Femur (tissue), 1 donor: ENCODE measurements around the gene PRR35.

Experiments
- DNase-seq: peaks from one replicate; pipeline ENCODE4 v3.0.0-alpha.2; 2017

PRR35 gene

DNA sequence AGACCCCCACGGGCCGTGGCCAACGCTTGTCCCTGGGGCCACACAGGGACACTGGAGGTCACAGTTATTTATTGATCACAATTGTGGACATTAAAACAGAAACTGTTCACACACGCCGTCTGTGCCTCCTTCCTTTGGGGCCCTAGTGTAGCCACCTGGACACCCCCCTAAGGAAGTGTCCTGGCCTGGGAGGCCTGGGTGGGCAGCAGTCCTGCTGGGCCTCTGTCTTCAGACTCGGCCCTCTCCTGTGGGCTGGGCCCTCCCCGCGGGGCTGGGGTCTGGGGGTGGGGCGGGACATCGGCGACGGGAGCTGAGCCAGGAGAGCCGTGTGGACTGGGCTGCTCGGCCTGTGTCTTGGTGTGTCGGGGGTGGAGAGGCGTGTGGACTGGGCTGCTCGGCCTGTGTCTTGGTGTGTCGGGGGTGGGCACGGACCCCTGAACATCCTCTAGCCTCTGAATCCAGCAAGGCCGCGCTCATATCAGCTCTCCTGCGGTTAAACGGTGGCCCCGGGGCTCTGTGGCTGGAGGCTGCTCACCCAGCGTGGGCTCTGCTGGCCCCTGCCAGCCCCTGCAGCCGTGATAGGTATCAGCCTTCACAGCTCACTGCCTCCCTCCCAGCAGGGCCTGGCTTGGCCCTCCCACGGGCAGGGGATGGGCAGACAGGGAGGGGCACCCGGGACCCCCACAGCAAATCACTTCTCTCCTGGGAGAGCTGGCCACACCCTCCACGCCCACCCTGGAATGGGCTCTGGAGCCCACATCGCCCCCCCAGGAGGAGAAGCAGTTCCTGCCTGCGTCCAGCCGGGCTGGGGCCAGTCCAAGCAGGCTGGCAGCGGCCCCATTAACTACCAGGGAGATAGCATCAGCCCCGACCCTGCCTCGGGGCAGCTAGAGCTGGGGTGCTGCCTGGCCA lies 5.5 kb downstream of the PRR35 start:
- no peak for DNase-seq

DNA sequence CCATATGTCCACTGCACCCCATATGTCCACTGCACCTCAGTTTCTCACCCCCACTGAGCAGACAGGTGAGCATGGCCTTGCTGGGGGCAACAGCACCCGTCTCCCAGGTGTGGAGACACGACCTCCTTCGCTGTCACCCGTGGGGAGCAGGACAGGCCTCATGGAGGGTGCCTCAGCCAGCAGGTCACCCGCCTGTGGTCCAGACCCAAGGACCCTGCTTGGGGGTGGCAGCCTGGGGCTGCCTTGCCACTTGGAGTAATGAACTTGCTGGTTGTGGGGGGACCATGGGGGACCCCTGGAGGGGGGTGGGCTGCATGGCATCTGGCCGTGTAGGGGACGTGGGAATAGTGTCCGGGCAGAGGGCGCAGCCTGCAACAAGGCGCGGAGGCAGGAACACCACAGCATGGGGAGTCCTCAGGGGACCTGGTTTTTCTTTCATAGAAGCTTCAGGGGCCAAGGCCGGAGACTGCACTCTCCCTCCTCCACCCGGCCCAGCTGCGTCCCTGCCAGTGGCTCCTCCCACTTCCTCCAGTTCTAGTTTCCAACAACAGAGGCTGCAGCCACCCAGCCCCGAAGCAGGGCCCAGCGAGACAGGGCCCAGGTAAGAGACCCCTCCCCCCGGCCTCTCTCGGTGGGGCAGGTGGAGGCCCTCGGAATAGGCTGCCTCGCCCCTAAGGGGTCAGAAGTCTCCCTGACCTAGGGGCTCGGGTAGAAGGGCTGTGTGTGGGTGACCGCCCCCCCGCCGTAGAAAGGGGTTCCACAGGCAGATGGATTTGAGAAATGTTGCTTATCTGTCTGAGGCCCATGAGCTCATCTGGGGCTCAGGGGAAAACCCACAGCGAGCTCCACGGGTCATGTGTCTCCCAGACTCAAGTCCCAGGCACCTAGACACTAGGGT lies 6.5 kb downstream of the PRR35 start, which contains the start of gene NHLRC4:
Gene NHLRC4, plus strand, starts transcription at position 531 of the 898 bp plus-strand sequence. CDS start 1,043 bp downstream, outside the sequence.
- DNase-seq = peak; percentile 84

DNA sequence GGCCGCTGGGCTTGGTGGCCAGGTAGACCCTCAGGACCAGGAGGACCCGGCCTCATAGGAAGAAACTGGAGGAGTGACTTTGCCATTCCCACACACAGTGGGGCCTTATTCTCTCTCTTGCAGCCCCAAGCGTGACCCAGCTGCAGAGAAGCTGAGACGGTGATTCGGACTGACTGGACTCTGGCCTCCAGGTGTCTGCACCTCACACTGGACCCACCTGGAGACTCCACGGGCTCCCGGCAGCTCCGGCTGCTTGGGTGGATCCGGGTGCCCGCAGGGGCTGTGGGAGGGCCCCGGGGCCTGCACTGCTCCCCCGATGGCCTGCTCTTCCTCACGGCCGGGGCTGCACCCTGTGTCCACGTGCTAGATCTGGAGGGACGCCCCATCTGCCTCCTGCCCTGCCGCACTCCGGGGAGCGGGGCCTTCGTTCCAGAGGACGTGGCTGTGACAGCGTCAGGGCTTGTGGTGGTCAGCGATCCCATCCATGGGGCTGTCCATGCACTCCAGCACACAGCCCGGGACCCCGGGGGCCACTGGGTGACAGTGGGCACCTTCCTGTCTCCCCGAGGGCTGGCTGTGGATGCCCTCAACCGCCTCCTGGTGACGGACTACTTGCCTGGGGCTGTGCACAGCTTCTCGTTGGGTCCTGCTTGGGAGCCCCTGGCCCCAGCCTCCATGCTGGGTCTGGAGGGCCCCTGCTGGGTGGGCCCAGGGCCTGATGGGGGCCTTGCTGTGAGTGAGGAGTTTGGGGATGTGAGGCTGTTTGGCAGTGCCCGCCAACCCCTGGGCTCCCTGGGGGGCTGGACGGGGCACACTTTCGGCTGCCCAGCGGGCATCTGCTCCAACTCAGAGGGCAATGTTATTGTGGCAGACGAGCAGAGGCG lies 7.4 kb downstream of the PRR35 start:
- no peak for DNase-seq

DNA sequence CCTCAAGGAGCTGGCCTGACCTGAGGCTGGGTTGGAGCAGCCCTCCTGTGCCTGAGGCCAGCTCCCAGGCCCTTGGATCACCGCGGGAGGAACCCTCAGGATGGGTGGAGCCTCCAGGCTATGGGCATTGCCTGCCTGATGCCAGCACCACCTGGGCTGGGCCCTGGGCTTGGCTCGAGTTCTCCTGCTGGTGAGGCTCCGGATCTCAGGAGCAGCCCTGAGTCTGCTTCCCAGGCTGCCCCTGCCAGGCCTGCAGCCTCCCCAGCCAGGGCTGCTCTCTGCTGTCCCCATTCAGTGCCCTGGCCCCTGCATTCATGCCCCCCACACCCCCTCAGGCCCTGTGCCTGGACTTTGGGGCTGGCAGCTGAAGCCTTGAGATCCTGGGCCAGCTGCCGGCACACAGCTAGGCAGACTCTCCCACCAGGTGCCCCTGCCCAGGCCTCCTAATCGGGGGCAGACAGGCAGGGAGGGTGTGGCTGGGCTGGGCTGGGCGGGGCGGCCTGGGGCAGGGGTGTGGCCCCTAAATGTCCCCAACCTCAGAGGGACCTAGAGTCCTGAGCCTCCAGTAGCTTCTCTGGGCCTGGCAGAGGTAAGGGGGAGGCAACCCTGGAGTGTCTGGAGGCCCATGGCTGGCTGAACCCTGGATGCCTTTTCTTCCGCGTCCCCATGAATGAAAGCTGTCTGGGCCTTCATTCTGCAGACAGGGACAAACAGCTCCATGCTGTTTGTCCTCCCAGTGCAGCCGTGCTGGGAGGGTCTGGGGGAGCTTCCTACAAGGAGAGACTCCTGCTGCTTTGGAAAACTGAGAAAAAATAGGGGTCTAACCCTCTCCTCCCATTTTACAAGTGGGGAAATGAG lies 8.4 kb downstream of the PRR35 start:
- no peak for DNase-seq

DNA sequence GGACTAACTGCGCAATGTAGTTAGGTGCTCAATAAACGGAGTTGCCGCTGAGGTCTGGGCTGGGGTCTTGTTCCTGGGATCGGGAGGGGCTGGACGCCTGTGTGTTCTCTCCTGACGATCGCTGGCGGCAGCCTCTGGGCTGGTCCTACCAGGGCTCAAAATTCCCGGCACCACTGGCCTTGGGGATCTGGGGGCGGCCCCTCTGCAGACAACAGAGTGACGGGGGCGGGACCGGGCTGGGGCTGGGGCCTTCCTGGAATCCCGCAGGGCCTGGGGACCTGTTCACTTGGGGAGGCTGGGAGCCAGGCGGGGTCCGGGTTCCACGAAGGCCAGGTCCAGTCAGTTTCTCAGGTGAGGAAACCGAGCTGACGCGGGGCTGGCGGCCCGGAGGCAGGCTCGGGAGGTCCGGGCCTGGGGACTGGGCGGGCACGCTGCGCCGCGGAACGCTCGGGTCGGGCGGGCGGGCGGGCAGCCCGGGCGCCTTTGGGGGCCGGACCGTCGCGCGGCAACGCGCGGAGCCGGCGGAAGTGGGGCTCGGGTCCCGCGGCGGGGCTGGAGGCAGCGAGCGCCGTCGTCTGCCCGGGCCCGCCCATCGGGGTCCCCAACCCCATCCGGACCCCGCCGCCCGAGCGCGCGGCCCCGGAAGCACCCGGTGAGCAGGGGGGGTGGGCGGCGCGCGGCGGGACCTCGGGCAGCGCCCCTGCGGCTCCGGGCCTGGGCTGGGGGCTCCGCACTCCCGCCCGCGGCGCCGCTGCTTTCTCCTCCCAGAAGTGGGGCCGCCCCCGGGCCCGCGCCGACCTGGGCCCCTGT lies 9.5 kb downstream of the PRR35 start, which contains the start of gene PIGQ:
Gene PIGQ, plus strand, starts transcription at position 524 of the 810 bp plus-strand sequence. CDS start 4,107 bp downstream, outside the sequence.
- peak; percentile 81 for DNase-seq

DNA sequence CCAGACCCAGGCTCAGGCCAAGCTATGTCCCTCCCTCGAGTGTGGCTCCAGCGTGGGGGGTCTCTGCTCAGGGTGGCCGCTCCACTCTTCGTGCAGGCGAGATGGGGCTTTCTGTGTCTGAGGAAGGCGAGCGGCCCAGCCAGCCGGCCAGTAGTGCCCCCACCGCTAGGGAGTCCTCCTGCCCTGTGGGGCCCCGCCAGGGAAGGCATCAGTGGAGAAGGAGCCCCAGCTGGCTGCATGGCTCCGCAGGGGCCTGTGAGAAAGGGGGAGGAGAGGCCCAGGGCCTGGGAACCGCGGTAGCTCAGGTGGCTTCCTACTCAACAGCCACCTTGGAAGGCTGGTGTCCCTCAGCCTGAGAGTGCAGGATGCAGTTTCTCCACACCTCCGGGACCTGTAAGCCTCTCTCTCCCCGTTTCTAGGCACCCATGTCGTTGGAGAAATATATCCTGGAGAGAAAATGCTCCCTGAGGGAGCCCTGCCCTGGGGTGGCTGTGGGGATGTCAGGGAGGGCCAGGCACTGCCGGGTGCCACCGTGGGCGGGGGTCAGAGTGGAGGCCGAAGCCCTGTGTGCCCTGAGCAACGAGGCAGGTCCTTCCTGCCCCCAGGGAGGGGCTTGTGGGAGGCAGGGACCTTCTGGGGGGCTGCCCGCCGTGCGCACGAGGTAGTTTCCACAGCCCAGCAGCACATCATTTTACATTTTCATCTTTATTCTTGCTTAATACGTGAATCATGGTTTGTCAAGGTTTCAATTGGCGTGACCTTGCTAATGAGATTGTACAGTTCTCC lies 12.9 kb downstream of the PRR35 start:
- DNase-seq = no peak

DNA sequence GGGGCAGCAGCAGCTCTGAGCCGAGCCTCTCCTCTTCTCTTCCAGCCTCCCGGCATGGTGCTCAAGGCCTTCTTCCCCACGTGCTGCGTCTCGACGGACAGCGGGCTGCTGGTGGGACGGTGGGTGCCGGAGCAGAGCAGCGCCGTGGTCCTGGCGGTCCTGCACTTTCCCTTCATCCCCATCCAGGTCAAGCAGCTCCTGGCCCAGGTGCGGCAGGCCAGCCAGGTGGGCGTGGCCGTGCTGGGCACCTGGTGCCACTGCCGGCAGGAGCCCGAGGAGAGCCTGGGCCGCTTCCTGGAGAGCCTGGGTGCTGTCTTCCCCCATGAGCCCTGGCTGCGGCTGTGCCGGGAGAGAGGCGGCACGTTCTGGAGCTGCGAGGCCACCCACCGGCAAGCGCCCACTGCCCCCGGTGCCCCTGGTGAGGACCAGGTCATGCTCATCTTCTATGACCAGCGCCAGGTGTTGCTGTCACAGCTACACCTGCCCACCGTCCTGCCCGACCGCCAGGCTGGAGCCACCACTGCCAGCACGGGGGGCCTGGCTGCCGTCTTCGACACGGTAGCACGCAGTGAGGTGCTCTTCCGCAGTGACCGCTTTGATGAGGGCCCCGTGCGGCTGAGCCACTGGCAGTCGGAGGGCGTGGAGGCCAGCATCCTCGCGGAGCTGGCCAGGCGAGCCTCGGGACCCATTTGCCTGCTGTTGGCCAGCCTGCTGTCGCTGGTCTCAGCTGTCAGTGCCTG lies 14.0 kb downstream of the PRR35 start:
- DNase-seq = no peak

DNA sequence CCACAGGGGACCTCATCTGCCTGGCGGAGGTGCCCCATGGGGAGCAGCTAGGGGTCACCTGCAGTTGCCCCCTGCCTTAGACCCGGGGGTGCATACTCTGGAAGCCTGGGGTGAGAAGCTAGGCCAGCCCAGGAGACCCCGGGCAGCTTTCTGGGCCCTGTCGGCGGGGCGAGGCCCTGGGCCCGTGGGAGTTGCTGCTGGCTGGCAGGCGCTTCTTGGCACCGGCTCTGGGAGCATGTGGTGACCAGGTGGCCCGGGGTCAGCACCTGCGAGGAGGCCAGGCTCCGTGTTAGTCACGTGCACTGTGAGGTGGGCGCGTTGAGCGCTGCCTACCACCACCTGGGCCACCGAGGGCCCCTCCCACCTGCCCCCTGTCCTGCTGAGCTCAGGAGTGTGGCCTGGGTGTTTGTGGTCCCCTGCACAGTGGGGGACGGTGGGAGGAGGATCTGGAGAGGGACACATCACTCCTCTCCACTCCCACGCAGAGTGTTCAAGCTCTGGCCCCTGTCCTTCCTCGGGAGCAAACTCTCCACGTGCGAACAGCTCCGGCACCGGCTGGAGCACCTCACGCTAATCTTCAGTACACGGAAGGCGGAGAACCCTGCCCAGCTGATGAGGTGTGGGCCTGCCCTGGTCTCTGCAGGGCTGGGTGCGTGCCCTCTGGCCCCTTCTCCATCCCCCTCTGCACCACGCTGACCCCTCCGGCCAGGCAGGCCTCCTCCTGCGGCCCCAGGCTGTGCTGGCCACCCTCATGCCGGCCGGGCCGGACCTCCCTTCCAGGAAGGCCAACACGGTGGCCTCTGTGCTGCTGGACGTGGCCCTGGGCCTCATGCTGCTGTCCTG lies 15.4 kb downstream of the PRR35 start:
- DNase-seq = no peak

DNA sequence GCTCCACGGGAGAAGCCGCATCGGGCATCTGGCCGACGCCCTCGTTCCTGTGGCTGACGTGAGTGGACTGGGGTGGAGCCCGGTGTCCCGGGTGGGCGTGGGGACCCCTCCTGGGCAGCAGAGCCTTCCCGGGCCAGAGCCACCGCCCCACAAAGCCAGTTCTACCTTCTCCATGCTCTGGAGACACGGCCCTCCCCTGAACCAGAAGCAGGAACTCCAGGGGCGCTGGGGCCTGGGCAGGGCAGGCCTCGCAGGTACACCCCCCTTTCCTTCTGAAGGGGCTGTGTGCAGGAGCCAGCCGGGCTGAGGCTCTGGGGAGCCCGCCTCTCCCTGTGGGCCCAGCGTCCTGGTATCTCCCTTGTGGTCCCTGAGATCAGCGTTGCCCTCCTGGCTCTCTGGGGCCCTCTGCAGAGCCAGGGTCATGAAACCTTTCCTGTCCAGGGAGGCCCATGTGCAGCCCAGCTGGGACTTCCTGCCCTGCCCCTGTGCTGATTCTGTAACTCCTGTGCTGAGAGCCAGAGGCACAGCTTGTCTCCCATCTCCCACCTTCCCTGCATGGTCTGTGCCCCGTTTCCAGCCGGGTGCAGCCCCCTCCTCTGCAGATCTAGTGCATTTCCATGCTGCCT lies 16.1 kb downstream of the PRR35 start:
- no peak for DNase-seq

DNA sequence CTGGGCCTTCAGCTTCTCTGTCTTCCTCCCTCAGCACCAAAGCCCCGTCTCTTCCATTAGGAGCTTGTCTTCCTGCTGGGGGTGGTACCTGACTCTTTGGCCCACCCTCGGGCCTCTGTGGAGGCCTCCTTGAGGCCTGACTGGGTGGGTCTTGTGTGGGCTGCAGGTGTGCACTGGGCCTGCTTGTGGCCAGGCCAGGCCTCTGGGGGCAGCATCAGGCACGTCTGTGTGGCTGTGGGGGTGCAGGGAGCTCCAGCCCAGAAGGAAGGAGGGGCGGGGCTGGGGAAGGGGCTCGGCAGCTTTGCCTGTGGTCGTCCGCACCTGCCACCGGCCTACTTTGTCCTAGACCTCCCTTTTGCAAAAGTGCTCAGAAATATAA lies 16.6 kb downstream of the PRR35 start:
- DNase-seq = no peak

DNA sequence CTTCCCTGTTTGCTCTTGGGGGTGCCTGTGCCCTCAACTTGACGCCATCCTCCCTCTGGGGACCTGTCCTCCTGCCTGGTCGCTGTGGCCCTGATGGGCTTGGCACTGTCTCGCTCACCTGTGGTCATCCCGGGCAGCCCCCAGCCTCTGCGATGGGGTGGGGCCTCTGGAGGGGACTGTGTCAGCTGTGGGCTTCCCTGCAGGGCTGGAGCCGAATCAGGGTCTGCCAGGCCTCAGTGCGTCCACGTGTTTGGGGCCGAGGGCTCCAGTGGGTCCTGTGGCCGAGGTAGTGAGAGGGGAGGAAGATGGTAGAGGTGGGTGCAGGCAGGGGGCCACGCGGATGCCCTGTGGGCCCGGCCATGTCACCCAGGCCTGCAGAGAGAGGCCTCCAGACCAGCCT lies 17.6 kb downstream of the PRR35 start:
- no peak for DNase-seq

DNA sequence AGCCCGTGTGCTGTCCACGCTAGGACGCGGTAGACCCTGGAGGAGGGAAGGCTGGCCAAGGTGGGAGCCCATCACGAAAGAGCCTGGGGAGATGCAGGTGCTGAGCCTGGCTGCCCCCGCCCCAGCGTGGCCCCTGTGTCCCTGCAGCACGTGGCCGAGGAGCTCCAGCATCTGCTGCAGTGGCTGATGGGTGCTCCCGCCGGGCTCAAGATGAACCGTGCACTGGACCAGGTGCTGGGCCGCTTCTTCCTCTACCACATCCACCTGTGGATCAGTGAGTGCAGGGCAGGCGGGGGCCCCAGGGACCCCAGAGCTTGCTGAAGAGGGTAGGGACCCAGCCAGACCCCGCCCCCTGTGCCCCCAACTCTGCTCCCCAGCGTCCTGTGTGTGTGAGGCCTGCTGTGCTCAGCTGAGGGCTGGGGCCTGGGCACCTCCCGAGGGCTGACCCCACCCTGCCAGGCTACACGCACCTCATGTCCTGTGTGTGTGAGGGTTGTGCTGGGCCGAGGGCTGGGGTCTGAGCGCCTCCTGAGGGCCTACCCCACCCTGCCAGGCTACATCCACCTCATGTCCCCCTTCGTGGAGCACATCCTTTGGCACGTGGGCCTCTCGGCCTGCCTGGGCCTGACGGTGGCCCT lies 18.2 kb downstream of the PRR35 start:
- no peak for DNase-seq

DNA sequence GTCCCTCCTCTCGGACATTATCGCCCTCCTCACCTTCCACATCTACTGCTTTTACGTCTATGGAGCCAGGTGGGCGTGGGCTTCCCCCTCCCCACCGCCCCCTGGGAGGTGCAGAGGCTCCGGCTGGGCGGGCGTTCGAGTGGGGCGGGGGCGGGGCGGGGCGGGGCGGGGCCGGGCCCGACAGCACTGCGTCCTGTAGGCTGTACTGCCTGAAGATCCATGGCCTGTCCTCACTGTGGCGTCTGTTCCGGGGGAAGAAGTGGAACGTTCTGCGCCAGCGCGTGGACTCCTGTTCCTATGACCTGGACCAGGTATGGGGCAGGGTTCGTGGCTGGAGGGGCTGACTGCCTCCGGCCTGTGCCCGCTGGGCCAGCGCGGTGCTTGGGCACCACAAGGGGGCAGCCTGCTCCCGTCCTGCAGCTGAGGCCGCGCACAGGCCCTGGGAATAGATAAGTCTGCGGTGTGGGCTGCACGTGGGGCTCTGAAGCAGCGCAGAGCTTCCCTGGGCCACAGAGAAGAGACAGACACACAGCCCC lies 18.7 kb downstream of the PRR35 start:
- DNase-seq = peak; percentile 71

DNA sequence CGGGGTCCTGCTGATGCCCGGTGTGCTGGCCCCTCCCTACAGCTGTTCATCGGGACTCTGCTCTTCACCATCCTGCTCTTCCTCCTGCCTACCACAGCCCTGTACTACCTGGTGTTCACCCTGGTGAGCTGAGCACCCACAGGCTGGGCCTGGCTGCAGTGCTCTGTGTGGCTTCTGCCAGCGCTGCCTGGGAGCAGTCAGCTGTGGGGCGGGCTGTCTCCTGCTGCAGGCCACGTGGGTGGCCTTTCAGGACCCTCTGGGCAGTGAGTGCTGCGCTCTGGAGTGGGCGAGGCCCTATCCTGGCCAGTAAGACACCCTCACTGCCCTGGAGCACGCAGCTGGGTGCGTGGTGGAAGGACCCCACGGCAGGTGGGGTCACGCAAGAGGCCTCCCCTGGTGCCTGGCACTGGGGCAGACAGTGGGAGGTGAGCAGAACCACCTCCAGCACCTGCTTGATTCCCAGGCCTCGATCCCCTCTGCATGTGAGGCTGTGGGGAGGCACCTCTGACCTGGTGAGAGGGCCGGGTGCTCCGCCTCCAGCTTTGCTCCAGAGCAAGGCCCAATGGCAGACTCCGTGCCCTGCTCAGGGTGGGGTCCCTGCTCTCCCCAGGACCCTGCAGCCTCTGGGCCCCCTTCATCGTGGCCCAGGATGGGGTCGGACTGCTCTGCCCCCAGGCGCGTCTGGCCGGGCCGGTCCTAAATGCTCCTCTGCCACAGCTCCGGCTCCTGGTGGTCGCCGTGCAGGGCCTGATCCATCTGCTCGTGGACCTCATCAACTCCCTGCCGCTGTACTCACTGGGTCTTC lies 20.1 kb downstream of the PRR35 start:
- no peak for DNase-seq

DNA sequence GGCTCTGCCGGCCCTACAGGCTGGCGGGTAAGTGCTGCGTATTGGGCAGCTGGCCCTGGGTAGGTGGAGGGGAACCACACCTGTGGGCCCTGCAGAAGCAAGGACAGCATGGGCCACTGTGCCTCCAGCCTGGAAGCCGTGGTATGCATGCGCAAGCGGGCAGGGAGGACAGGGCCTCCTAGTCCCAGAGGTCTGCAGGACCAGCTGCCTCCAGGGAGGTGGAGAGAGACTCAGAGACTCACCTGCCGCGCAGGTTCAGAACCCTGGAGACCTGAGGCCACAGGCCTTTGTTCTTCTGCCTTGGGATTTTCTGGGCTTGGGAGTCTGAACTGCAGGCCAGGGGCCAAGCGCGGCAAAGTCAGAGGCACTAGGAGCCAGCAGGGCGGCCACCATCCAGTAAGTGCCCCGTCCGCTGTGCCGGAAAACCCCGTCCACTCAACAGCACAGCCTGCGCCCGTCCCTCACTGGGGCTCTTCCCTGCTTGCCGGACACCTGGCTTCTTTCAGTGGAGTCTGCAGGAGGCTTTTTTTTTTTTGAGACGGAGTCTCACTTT lies 20.8 kb downstream of the PRR35 start:
- DNase-seq = no peak

DNA sequence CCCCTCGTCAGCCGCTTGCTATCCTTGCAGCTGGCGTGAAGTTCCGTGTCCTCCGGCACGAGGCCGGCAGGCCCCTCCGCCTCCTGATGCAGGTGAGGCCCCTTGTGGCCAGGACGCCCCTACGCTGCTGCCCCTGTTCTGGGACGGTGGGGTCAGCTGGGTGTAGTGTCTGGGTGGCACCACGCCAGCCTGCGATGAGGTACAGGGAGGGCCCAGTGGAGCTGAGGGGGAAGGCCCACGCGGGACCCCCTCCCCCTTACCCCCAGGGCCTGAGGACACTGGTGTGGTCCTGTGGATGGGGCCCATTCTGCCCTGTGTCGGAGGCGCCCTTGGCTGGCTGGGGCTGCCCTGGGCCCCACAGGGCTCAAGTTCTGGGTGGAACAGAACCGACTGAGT lies 22.0 kb downstream of the PRR35 start:
- DNase-seq = no peak
